ENCODE results near the gene CBFA2T2.

DNA sequence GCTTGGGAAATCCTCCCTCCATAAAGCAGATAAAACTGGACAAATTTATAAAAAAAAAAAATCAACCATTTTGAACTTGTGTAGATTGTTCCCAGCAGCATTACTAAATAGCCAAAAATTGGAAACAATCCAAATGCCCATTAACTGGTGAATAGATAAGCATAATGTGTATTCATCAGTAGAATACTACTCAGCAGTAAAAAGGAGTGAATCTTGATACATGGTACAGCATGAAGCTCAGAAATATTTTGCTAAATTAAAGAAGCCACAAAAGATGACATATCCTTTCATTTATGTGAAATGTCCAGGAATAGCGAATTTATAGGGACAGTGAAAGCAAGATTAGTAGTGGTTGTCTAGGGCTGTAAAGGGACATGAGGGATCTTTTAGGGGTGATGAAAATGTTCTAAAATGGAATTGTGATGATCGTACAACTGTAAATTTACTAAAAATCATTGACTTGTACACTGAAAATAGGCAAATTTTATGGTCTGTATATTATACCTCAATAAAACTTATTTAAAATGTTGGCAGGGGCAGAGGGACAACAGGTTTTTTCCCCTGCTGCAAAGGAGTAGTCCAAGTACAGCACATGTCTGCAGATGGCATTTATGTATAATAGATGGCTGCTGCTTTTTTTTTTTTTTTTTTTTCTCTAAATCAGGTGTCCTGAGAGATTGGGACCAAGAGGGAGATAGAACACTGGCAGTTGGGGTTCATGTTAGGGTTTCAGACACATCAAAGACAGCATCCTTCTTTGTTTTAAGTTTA lies 59.5 kb downstream of the CBFA2T2 start:
- TF ChIP-seq, protein P1, sequence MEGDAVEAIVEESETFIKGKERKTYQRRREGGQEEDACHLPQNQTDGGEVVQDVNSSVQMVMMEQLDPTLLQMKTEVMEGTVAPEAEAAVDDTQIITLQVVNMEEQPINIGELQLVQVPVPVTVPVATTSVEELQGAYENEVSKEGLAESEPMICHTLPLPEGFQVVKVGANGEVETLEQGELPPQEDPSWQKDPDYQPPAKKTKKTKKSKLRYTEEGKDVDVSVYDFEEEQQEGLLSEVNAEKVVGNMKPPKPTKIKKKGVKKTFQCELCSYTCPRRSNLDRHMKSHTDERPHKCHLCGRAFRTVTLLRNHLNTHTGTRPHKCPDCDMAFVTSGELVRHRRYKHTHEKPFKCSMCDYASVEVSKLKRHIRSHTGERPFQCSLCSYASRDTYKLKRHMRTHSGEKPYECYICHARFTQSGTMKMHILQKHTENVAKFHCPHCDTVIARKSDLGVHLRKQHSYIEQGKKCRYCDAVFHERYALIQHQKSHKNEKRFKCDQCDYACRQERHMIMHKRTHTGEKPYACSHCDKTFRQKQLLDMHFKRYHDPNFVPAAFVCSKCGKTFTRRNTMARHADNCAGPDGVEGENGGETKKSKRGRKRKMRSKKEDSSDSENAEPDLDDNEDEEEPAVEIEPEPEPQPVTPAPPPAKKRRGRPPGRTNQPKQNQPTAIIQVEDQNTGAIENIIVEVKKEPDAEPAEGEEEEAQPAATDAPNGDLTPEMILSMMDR (conservative IDR thresholded peaks at IDR 0.05; ENCODE audit: low read depth, low read length), result no peak
- no peak for TF ChIP-seq EZH2 (IDR thresholded peaks at IDR 0.05; ENCODE audit: borderline replicate concordance, low read depth, low read length, poor library complexity, severe bottlenecking)

All from A673 (cell line).